HG03575 (cell line): ENCODE results near the gene MSH3.
"Not testable (repeated sequence)": the region's sequence is repeated elsewhere in the genome, so short reads cannot be mapped to it uniquely, and the experiment has no call there.

Experiments used
- ATAC-seq: cut with Tn5 transposase; IDR thresholded peaks from one replicate; pipeline ENCODE4 v1.9.1; 2021; ENCODE audit not compliant: unreplicated experiment, insufficient number of reproducible peaks, low FRiP score; ENCODE audit errors: extremely low read depth

Gene MSH3

DNA sequence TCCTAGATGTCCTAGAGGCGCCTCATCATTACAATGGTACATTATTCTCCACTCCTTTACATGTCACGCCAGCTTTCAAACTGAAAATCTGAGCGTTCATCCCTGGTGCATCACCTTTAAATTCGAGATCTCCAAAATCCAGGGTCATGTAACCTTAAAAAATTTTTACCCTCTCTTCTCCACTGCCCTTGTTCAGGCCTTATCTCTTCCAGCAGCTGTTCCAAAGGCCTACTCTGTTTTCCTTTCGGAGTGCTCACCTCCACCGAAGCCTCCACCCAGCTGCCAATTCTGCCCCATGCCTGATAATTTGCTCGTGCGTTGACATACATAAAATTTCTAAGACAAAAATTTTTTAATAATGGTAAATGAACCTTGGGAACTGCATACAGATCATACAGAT is 950 bp upstream of the MSH3 start:
- no peak for ATAC-seq

- ATAC-seq = no peak
These were observed 430 bp upstream of the MSH3 start for GRCh38 chr5:80654054-80654390.

DNA sequence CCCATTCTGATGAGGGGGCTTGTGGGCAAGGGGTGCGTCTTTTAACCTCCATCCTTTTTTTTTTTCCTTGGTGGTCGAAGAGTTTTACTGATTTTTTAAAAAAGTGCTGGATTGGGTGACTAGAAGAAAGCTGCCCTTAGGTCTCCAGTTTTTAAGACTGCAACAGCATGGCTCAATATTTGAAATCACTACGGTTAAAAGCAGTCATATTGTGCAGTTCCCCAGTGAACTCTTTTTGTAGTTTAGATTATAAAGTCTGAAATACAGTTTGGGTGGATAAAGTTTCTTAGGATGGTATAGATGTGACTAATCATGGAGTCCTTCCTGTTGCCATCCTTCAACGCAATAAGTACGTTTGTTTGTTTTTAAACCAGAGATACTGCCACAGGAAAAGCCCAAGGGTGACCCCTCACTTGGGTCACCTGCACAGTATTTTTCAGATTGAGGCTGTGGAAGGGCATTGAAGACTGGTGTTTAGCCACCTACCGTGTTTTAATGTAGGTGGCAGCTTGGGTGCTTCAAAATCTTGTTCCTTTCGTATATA is 851 bp downstream of the MSH3 start:
- ATAC-seq = no peak

GRCh38 chr5:80656425-80656824 is 2.0 kb downstream of the MSH3 start:
- no peak for ATAC-seq

- ATAC-seq = no peak
These were observed 4.7 kb downstream of the MSH3 start for GRCh38 chr5:80659106-80659505.

- ATAC-seq = not testable (repeated sequence)
These were observed 6.2 kb downstream of the MSH3 start for GRCh38 chr5:80660661-80661060.

GRCh38 chr5:80662108-80662507 is 7.7 kb downstream of the MSH3 start:
- no peak for ATAC-seq

DNA sequence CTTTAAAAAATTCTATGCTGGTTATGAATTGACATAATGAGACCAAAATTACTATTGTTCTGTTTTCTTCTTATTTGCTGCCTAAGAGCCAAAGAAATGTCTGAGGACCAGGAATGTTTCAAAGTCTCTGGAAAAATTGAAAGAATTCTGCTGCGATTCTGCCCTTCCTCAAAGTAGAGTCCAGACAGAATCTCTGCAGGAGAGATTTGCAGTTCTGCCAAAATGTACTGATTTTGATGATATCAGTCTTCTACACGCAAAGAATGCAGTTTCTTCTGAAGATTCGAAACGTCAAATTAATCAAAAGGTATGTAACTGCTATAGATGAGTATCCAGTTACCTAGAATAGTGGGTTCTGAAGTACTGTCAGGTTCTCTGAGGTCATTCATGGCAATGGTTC is 10.6 kb downstream of the MSH3 start:
- no peak for ATAC-seq

GRCh38 chr5:80667384-80667783 is 12.9 kb downstream of the MSH3 start:
- ATAC-seq = no peak

GRCh38 chr5:80668016-80668969 is 13.8 kb downstream of the MSH3 start:
- ATAC-seq = no peak

DNA sequence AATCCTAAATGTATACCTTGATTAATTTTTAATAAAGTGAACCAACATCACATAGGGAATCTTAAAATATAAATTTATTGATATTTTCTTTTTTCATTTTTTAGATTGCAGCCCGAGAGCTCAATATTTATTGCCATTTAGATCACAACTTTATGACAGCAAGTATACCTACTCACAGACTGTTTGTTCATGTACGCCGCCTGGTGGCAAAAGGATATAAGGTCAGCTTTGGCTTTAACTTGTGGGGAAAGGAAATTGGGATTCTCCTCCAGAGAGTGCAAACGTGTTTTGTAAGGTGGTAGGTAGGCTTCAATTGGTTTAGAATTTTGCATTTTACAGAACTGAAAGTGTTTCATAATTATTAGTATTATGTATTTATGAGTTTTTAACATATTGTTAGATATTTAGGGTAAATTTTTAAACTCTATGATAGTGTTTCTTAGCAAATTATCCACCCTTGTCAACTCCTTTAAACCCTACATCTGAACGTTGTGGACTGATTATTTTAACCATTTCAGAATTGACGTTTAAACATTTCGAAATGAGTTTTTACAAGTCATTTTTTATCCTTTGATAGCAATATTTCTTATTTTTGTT is 17.8 kb downstream of the MSH3 start:
- no peak for ATAC-seq

GRCh38 chr5:80676706-80677105 is 22.3 kb downstream of the MSH3 start:
- no peak for ATAC-seq

GRCh38 chr5:80686757-80687156 is 32.3 kb downstream of the MSH3 start:
- ATAC-seq = no peak

- ATAC-seq = no peak
These were observed 34.4 kb downstream of the MSH3 start for GRCh38 chr5:80688648-80689420.

- ATAC-seq = no peak
These were observed 35.2 kb downstream of the MSH3 start for GRCh38 chr5:80689627-80690026.

- no peak for ATAC-seq
These were observed 41.2 kb downstream of the MSH3 start for GRCh38 chr5:80695666-80696065.

- no peak for ATAC-seq
These were observed 42.0 kb downstream of the MSH3 start for GRCh38 chr5:80696450-80696849.

GRCh38 chr5:80697100-80697499 is 42.6 kb downstream of the MSH3 start:
- ATAC-seq = no peak

- no peak for ATAC-seq
These were observed 43.9 kb downstream of the MSH3 start for GRCh38 chr5:80698369-80698768.

- no peak for ATAC-seq
These were observed 47.1 kb downstream of the MSH3 start for GRCh38 chr5:80701597-80701996.
